Measurements from ENCODE around the gene BRAP.
"Not testable (repeated sequence)": the region's sequence is repeated elsewhere in the genome, so short reads cannot be mapped to it uniquely, and the experiment has no call there.

Gene BRAP

GRCh38 chr12:111597831-111598636 lies 87.7 kb downstream of the BRAP start:
- peak overlapping the region; percentile 88 for H3K27ac ChIP-seq
- TF ChIP-seq CTCF (conservative IDR thresholded peaks at IDR 0.05) (no peak), ZFX (IDR thresholded peaks at IDR 0.05) (no peak)

GRCh38 chr12:111596985-111597830 lies 88.5 kb downstream of the BRAP start:
- TF ChIP-seq ZFX (IDR thresholded peaks at IDR 0.05) (no peak), CTCF (conservative IDR thresholded peaks at IDR 0.05) (no peak)
- H3K27ac ChIP-seq = peak overlapping the region; percentile 88

- not testable (repeated sequence) for H3K27ac ChIP-seq
Measured at GRCh38 chr12:111595341-111595835, 90.4 kb downstream of the BRAP start.
